CD4-positive, alpha-beta memory T cell (primary cell): ENCODE data around the gene TBRG1. TPM values are rescaled to one million over a fixed set of nuclear protein-coding genes. Genes with fewer than 3 reads are reported as not detected.

ENCODE experiments used
- CTCF ChIA-PET: fragments of 350-600 bp; sonication (Branson Sonifier 250); formaldehyde crosslinking; loops from one replicate; lab custom pipeline; 2021; ENCODE audit warnings: inconsistent platforms; ENCODE audit not compliant: partially characterized antibody; lab: Charles Lee
- POLR2A ChIA-PET: fragments of 350-600 bp; sonication (Branson Sonifier 250); formaldehyde crosslinking; loops from one replicate; lab custom pipeline; 2021; ENCODE audit not compliant: partially characterized antibody; lab: Charles Lee
- DNase-seq, 5 donors: peaks; one replicate each; pipeline versions ENCODE4 v3.0.0 to v3.0.0-alpha.2; 2020 to 2022; ENCODE audit warnings: mixed read lengths in 1 of 5
- H3K27ac ChIP-seq: one replicate; pipeline ENCODE4 v1.7.0; 2013; ENCODE audit warnings: low read depth, low read length
- H3K27me3 ChIP-seq: 2 replicates; pipeline ENCODE4 v1.7.0; 2013; ENCODE audit warnings: mild to moderate bottlenecking, low read length, moderate library complexity; ENCODE audit not compliant: insufficient read depth
- H3K36me3 ChIP-seq: 2 replicates; pipeline ENCODE4 v1.7.0; 2013; ENCODE audit warnings: mild to moderate bottlenecking, low read length, moderate library complexity; ENCODE audit not compliant: insufficient read depth
- H3K4me1 ChIP-seq: 2 replicates; pipeline ENCODE4 v1.7.0; 2013; ENCODE audit warnings: mild to moderate bottlenecking, low read length, moderate library complexity; ENCODE audit not compliant: insufficient read depth
- H3K4me3 ChIP-seq, 2 donors: one replicate each; pipeline ENCODE4 v1.7.0; 2013; ENCODE audit warnings: low read length in 2 of 2, mild to moderate bottlenecking in 1 of 2
- H3K9me3 ChIP-seq, 2 donors: one replicate each; pipeline ENCODE4 v1.7.0; 2013; ENCODE audit warnings: low read length in 2 of 2, control low read depth in 1 of 2; ENCODE audit not compliant: control insufficient read depth in 1 of 2
- H3K27ac Mint-ChIP-seq, 7 donors: one replicate each; pipeline ENCODE4 v1.8.0; 2020 to 2021; ENCODE audit warnings: mixed read lengths in 7 of 7, mild to moderate bottlenecking in 6 of 7, inconsistent platforms in 3 of 7, moderate library complexity in 3 of 7
- H3K27me3 Mint-ChIP-seq, 2 donors: one replicate each; pipeline ENCODE4 v1.8.0; 2020 to 2021; ENCODE audit warnings: mixed read lengths in 2 of 2
- H3K36me3 Mint-ChIP-seq, 2 donors: one replicate each; pipeline ENCODE4 v1.8.0; 2020 to 2021; ENCODE audit warnings: mixed read lengths in 2 of 2, inconsistent platforms in 1 of 2, mild to moderate bottlenecking in 1 of 2
- H3K4me1 Mint-ChIP-seq, 4 donors: one replicate each; pipeline ENCODE4 v1.8.0; 2020 to 2021; ENCODE audit warnings: mixed read lengths in 4 of 4, mild to moderate bottlenecking in 1 of 4
- H3K4me3 Mint-ChIP-seq, 8 donors: one replicate each; pipeline ENCODE4 v1.8.0; 2020 to 2021; ENCODE audit warnings: mixed read lengths in 8 of 8, mild to moderate bottlenecking in 7 of 8, moderate library complexity in 6 of 8, inconsistent platforms in 3 of 8
- H3K9me3 Mint-ChIP-seq, 8 donors: one replicate each; pipeline ENCODE4 v1.8.0; 2020 to 2021; ENCODE audit warnings: mixed read lengths in 8 of 8, mild to moderate bottlenecking in 5 of 8, inconsistent platforms in 3 of 8, moderate library complexity in 1 of 8
- intact Hi-C: fragments of 100-400 bp; cut with micrococcal nuclease; formaldehyde crosslinking; loops from one replicate; pipeline ENCODE4 v1.15.1; 2023
- polyA plus RNA-seq, 2 donors: library from polyadenylated mRNA; unstranded; fragments of 300-500 nt; fragmentation: Illumina TruSeq; gene quantifications; one replicate each; pipeline ENCODE4 v1.2.3, GENCODE V29; 2021
- total RNA-seq, 2 experiments: library from RNA; stranded (reverse); gene quantifications; one replicate each; pipeline ENCODE4 v1.2.3, GENCODE V29; 2021

The TBRG1 gene
- total and polyA plus RNA-seq, 4 experiments from 2014 or later = 34.6 to 75.8 (median 55.8) TPM

- Histone ChIP-seq H3K4me3 (no peak overlapping the region), H3K36me3 (peaks cover 70% of the 10 kb centered on the region), H3K27me3 (no peaks in the 10 kb centered on the region), H3K9me3 (no peaks in the 10 kb centered on the region), H3K27ac (no peak overlapping the region), H3K4me1 (no peaks in the 10 kb centered on the region)
- Mint-ChIP-seq H3K9me3 (no peaks in the 10 kb centered on the region), H3K4me3 (no peak overlapping the region), H3K27ac (no peak overlapping the region), H3K27me3 (no peaks in the 10 kb centered on the region), H3K4me1 (peaks cover 0 to 5% (median 2%) of the 10 kb centered on the region in 4 donors), H3K36me3 (peaks cover 49 to 81% of the 10 kb centered on the region in 2 donors)
- DNase-seq = no peak
- intact Hi-C loops = no loop called here
- POLR2A ChIA-PET = interaction anchor here (1.9 kb wide), 1 partner anchor 11 kb away, joined by 8 read pairs; the partner anchor contains the start of gene TBRG1
- CTCF ChIA-PET = interaction anchor here (1.7 kb wide), 1 partner anchor 10 kb away, joined by 8 read pairs; no protein-coding TSS in a partner anchor
Measured at GRCh38 chr11:124633355-124633754, 10.7 kb downstream of the TBRG1 start.

GRCh38 chr11:124635932-124636331, 13.3 kb downstream of the TBRG1 start:
- Mint-ChIP-seq H3K4me3 (peak overlapping the region in 1 of 8 donors; percentile 10), H3K27me3 (no peaks in the 10 kb centered on the region), H3K4me1 (peaks cover 0 to 2% (median 0%) of the 10 kb centered on the region in 4 donors), H3K9me3 (no peaks in the 10 kb centered on the region), H3K27ac (peak overlapping the region in 1 of 7 donors; percentile 2), H3K36me3 (peaks cover 32 to 68% of the 10 kb centered on the region in 2 donors)
- ChIA-PET CTCF (interaction anchor here (1.0 kb wide), 1 partner anchor 8 kb away, joined by 3 read pairs; no protein-coding TSS in a partner anchor), POLR2A (no interaction called here)
- Histone ChIP-seq H3K27me3 (no peaks in the 10 kb centered on the region), H3K27ac (no peak overlapping the region), H3K9me3 (no peaks in the 10 kb centered on the region), H3K36me3 (peaks cover 51% of the 10 kb centered on the region), H3K4me1 (no peaks in the 10 kb centered on the region), H3K4me3 (no peak overlapping the region)
- DNase-seq = no peak
- intact Hi-C loops = no loop called here

GRCh38 chr11:124638500-124638899, 15.8 kb downstream of the TBRG1 start:
- Mint-ChIP-seq H3K27me3 (no peaks in the 10 kb centered on the region), H3K4me1 (no peaks in the 10 kb centered on the region), H3K4me3 (no peak overlapping the region), H3K9me3 (no peaks in the 10 kb centered on the region), H3K27ac (peak overlapping the region in 3 of 7 donors; percentile 19 to 55 (median 24)), H3K36me3 (peaks cover 17 to 43% of the 10 kb centered on the region in 2 donors)
- Histone ChIP-seq H3K4me1 (no peaks in the 10 kb centered on the region), H3K36me3 (peaks cover 27% of the 10 kb centered on the region), H3K27ac (no peak overlapping the region), H3K27me3 (no peaks in the 10 kb centered on the region), H3K9me3 (no peaks in the 10 kb centered on the region), H3K4me3 (no peak overlapping the region)
- CTCF ChIA-PET = interaction anchor here (1.2 to 3.3 kb wide), 4 partner anchors 8 to 198 kb away, joined by 4 to 11 read pairs (median 8); no protein-coding TSS in a partner anchor
- DNase-seq = no peak
- intact Hi-C loops = no loop called here
- POLR2A ChIA-PET = interaction anchor here (1.1 kb wide), 1 partner anchor 16 kb away, joined by 3 read pairs; no protein-coding TSS in a partner anchor

GRCh38 chr11:124639186-124639585, 16.5 kb downstream of the TBRG1 start:
- ChIA-PET CTCF (interaction anchor here (1.2 to 3.3 kb wide), 5 partner anchors 8 to 231 kb away, joined by 3 to 11 read pairs (median 5); no protein-coding TSS in a partner anchor), POLR2A (interaction anchor here (1.3 kb wide), 1 partner anchor 17 kb away, joined by 3 read pairs; the partner anchor contains the start of gene TBRG1)
- no peak overlapping the region for H3K4me3 ChIP-seq
- Mint-ChIP-seq H3K4me3 (no peak overlapping the region), H3K9me3 (no peaks in the 10 kb centered on the region), H3K27me3 (no peaks in the 10 kb centered on the region), H3K27ac (no peak overlapping the region), H3K36me3 (peaks cover 13 to 37% of the 10 kb centered on the region in 2 donors), H3K4me1 (no peaks in the 10 kb centered on the region)
- H3K9me3 ChIP-seq = no peaks in the 10 kb centered on the region
- no peak overlapping the region for H3K27ac ChIP-seq
- H3K4me1 ChIP-seq = no peaks in the 10 kb centered on the region
- intact Hi-C loops = no loop called here
- H3K36me3 ChIP-seq = peaks cover 22% of the 10 kb centered on the region
- no peak for DNase-seq
- H3K27me3 ChIP-seq = no peaks in the 10 kb centered on the region

- Mint-ChIP-seq H3K27ac (no peak overlapping the region), H3K36me3 (peaks cover 13 to 29% of the 10 kb centered on the region in 2 donors), H3K4me3 (no peak overlapping the region), H3K9me3 (no peaks in the 10 kb centered on the region), H3K4me1 (peaks cover 0 to 4% (median under 1%) of the 10 kb centered on the region in 4 donors), H3K27me3 (no peaks in the 10 kb centered on the region)
- POLR2A ChIA-PET = interaction anchor here (1.3 to 1.6 kb wide), 2 partner anchors 9 to 18 kb away, joined by 3 read pairs; partner anchors contain the start of gene TBRG1
- CTCF ChIA-PET = interaction anchor here (1.0 to 3.3 kb wide), 5 partner anchors 29 to 229 kb away, joined by 3 to 11 read pairs (median 3); no protein-coding TSS in a partner anchor
- peaks cover 17% of the 10 kb centered on the region for H3K36me3 ChIP-seq
- H3K27me3 ChIP-seq = no peaks in the 10 kb centered on the region
- H3K9me3 ChIP-seq = no peaks in the 10 kb centered on the region
- DNase-seq = no peak
- no peak overlapping the region for H3K4me3 ChIP-seq
- H3K4me1 ChIP-seq = peaks cover 4% of the 10 kb centered on the region
- H3K27ac ChIP-seq = no peak overlapping the region
- intact Hi-C loops = no loop called here
Measured at GRCh38 chr11:124640666-124641065, 18.0 kb downstream of the TBRG1 start.

- H3K36me3 Mint-ChIP-seq = peaks cover 6 to 9% of the 10 kb centered on the region in 2 donors
- peaks cover 0 to 4% (median under 1%) of the 10 kb centered on the region in 4 donors for H3K4me1 Mint-ChIP-seq
- H3K27ac Mint-ChIP-seq = no peak overlapping the region
- POLR2A ChIA-PET = no interaction called here
- Histone ChIP-seq H3K9me3 (no peaks in the 10 kb centered on the region), H3K27ac (no peak overlapping the region), H3K4me3 (no peak overlapping the region), H3K4me1 (peaks cover 4% of the 10 kb centered on the region), H3K27me3 (no peaks in the 10 kb centered on the region), H3K36me3 (peaks cover 4% of the 10 kb centered on the region)
- DNase-seq = no peak
- H3K9me3 Mint-ChIP-seq = no peaks in the 10 kb centered on the region
- H3K27me3 Mint-ChIP-seq = no peaks in the 10 kb centered on the region
- CTCF ChIA-PET = interaction anchor here (0.9 to 4.5 kb wide), 7 partner anchors 9 to 196 kb away, joined by 3 to 31 read pairs (median 8); no protein-coding TSS in a partner anchor
- H3K4me3 Mint-ChIP-seq = no peak overlapping the region
- intact Hi-C loops = no loop called here
Measured at GRCh38 chr11:124642628-124643027, 20.0 kb downstream of the TBRG1 start.

GRCh38 chr11:124643042-124643604, 20.5 kb downstream of the TBRG1 start:
- Histone ChIP-seq H3K4me1 (peaks cover 4% of the 10 kb centered on the region), H3K36me3 (peaks cover 4% of the 10 kb centered on the region), H3K9me3 (no peaks in the 10 kb centered on the region), H3K4me3 (no peak overlapping the region), H3K27ac (no peak overlapping the region), H3K27me3 (no peaks in the 10 kb centered on the region)
- H3K36me3 Mint-ChIP-seq = peaks cover 4 to 6% of the 10 kb centered on the region in 2 donors
- DNase-seq = no peak
- no peak overlapping the region for H3K4me3 Mint-ChIP-seq
- ChIA-PET POLR2A (no interaction called here), CTCF (interaction anchor here (0.9 to 4.5 kb wide), 14 partner anchors 8 to 218 kb away, joined by 3 to 31 read pairs (median 5); no protein-coding TSS in a partner anchor)
- H3K27ac Mint-ChIP-seq = peak overlapping the region in 1 of 7 donors; percentile 7
- H3K9me3 Mint-ChIP-seq = no peaks in the 10 kb centered on the region
- peaks cover 0 to 4% (median under 1%) of the 10 kb centered on the region in 4 donors for H3K4me1 Mint-ChIP-seq
- intact Hi-C loops = no loop called here
- no peaks in the 10 kb centered on the region for H3K27me3 Mint-ChIP-seq
